Adrenal gland (tissue), 5 donors: ENCODE measurements around the gene ETFB.

Source experiments
- CTCF ChIP-seq, 6 experiments: fragments of 450-650 bp in 4 of 6; fragments of 200-600 bp in 2 of 6; sonication (generic) in 1 of 6; IDR thresholded peaks; 1 replicate in 5 of 6; 2 replicates in 1 of 6; pipeline versions ENCODE4 v1.5.1 to v1.8.0; 2016 to 2021; ENCODE audit warnings: antibody characterized with exemption in 6 of 6, mild to moderate bottlenecking in 2 of 6, moderate library complexity in 1 of 6
- POLR2A ChIP-seq, 2 donors: fragments of 450-650 bp; IDR thresholded peaks; one replicate each; pipeline ENCODE4 v1.6.1; 2017; ENCODE audit warnings: antibody characterized with exemption in 2 of 2, mild to moderate bottlenecking in 2 of 2, moderate library complexity in 1 of 2
- donor health status: DM: no; HTN: no; CAD: no.

DNA sequence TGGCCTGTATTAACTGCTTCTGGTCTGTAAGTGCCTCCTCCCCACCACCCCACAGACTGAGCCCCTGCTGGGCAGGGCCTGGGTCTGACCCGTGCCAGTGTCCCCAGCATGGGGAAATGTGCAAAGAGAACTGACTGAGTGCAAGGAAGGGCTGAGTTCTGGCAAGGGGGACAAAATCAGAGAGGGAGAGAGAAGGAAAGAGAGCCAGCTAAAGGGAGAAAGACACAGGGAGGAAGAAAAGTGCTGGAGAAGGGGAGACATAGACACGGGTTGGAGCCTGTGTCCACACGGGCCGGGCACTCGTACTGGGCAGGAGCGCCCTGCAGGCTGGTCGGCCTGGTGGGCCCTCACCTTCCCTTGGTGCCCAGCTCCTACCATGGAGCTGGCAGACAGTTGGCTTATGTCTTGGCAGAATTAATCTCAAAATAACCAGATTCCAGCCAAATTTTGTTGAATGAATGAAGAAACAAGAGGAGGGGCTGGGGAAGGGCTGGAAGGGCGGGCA, 5.0 kb upstream of the ETFB start:
- TF ChIP-seq CTCF (IDR thresholded peaks at IDR 0.05) (no peak), POLR2A (IDR thresholded peaks at IDR 0.05) (no peak)
